Fibroblast of mammary gland (primary cell): ENCODE data around the gene CDK14.

Experiments used
- DNase-seq: peaks from one replicate; pipeline ENCODE4 v3.0.0-alpha.2; 2010; ENCODE audit warnings: low read depth
- H3K4me3 ChIP-seq: 2 replicates; pipeline ENCODE4 v1.5.1; 2011; ENCODE audit warnings: low read depth, mild to moderate bottlenecking, low read length, moderate library complexity; ENCODE audit not compliant: control insufficient read depth
- TF ChIP-seq, protein P1 (sequence below): conservative IDR thresholded peaks from 2 replicates; pipeline ENCODE4 v1.5.1; 2011; ENCODE audit warnings: low read depth, low read length, inconsistent platforms; ENCODE audit not compliant: control insufficient read depth, insufficient read depth

The CDK14 gene

DNA sequence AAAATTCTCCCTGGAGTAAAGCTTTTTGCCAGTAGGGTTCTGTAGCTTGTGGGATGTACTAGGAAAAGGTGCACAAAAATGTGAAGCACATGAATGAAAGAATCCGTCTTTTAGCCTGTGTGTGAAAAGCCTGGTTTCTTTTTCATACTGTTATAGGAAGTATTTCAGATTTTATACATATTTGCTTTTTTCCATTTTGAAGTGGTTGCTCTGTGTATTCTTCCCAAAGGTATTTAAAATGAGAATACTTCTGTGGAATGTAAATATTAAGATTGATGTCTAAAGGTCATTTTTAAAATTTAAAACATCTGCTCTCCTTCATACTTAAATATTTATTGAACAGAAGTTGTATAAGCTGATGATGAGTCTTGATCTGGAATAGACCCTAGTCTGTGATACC lies 96.8 kb downstream of the CDK14 start:
- TF ChIP-seq, protein P1, sequence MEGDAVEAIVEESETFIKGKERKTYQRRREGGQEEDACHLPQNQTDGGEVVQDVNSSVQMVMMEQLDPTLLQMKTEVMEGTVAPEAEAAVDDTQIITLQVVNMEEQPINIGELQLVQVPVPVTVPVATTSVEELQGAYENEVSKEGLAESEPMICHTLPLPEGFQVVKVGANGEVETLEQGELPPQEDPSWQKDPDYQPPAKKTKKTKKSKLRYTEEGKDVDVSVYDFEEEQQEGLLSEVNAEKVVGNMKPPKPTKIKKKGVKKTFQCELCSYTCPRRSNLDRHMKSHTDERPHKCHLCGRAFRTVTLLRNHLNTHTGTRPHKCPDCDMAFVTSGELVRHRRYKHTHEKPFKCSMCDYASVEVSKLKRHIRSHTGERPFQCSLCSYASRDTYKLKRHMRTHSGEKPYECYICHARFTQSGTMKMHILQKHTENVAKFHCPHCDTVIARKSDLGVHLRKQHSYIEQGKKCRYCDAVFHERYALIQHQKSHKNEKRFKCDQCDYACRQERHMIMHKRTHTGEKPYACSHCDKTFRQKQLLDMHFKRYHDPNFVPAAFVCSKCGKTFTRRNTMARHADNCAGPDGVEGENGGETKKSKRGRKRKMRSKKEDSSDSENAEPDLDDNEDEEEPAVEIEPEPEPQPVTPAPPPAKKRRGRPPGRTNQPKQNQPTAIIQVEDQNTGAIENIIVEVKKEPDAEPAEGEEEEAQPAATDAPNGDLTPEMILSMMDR = no peak
- DNase-seq = no peak
- no peak overlapping the region for H3K4me3 ChIP-seq

DNA sequence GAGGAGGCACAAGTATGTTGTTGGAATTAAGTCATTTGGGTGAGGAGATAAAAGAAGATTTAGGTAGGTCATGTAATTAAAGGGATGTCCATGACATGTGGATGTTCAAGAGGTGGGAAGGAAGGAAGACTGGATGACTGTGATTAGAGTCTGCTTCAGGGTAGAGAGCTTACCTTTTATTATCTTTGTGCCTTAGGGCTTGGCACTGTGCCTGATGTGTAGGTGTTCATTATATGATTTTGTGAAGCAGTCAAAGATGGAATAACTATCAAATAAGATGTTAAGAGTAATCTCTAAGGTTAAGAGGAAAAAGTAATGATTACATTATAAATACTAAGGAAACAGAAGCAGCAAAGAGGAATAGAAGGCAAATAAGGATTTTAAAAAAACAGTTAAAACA lies 97.8 kb downstream of the CDK14 start:
- H3K4me3 ChIP-seq = no peak overlapping the region
- no peak for DNase-seq

DNA sequence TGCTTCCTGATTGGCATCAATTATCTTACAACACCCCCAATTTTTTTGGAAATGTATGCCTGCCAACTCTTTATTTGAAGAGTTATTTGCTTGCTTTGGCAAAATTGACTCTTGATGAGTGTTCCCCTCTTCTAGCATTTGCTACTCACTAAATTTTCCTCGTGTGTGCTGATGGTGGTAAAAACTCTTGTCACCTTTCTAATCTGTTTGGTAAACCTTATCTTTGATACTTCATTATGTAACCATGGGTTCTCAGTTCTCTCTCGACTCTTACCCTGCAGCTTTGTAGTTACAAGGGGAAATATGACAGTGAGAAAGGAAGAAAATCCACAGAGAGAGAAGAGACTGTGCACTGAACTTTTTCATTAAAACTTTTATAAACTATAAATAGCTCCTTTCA lies 102.5 kb downstream of the CDK14 start:
- DNase-seq = no peak
- H3K4me3 ChIP-seq = no peak overlapping the region
- TF ChIP-seq, protein P1 = no peak

More for the DNA sequence above, 97.8 kb downstream of the CDK14 start:
- TF ChIP-seq, protein P1 = no peak

DNA sequence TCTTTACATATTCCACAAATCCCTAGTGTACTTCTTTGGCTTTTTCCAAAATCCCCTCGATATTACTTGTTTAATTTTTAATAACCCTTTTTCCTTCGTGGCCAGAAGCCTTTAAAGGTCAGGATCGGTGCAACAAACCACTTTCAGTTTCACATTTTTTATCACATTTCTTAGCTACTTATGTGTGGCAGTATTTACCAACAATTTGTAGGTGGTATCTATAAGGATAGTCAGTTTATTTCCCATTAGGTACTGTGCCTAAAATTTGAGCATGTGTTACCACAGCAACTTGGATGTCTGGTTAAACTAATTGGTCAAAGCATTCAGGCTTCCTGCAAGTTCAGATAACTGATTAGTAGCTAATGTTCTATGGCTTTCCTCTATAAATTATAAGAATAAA lies 104.9 kb downstream of the CDK14 start:
- no peak for DNase-seq
- H3K4me3 ChIP-seq = peak overlapping the region; percentile 15
- TF ChIP-seq, protein P1 = no peak

DNA sequence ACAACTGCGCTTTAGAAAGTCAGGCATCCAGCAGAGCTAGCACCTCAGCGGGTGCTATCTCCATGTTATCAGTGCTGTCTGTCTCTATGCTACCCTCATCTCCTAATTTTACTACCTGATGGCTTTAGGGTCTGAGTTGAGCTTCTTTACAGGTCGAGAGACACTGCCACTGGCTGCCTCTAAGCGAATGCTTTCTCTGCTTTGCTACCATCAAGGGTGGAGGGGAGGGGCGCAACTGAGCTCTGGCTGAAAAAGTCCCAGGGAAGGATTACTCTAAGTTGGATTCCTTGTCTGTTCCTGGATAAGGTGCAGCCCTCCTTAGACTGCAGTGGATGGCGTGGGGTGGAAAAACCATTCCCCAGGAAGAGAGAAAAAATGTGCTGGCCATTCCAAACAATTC lies 105.7 kb downstream of the CDK14 start:
- no peak for DNase-seq
- H3K4me3 ChIP-seq = no peak overlapping the region
- TF ChIP-seq, protein P1 = no peak

DNA sequence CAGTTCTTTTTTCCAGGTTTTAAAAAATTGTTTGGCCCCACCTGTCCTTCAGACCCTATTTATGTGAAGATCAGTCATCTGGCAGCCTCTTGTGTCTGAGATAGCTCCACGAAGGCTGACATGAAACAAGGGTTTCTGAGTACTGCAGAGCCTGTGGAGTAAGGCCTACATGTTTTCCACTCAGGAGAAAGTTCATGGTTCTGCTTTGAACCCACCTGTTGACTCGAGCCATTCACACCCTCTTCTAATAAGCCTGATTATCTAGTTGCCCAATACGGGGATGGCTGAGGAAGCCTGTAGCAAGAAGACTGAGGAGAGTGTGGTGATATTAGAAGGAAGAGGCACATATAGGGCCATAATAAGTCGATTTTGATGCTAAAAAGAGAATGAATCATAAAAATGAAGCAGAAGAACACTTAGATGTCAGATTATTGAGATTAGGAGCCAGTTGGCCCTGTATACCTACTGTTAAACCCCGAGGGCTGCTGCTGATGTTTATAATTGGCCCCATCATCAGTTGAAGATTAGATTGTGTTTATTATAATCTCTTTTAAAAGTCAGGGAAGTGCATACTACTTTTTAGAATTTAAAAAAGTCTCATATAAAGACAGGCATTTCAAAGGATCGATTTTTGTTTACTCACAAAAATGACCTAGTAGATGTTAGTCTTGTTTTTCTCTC lies 109.4 kb downstream of the CDK14 start:
- DNase-seq = no peak
- H3K4me3 ChIP-seq = no peak overlapping the region
- TF ChIP-seq, protein P1 = no peak

DNA sequence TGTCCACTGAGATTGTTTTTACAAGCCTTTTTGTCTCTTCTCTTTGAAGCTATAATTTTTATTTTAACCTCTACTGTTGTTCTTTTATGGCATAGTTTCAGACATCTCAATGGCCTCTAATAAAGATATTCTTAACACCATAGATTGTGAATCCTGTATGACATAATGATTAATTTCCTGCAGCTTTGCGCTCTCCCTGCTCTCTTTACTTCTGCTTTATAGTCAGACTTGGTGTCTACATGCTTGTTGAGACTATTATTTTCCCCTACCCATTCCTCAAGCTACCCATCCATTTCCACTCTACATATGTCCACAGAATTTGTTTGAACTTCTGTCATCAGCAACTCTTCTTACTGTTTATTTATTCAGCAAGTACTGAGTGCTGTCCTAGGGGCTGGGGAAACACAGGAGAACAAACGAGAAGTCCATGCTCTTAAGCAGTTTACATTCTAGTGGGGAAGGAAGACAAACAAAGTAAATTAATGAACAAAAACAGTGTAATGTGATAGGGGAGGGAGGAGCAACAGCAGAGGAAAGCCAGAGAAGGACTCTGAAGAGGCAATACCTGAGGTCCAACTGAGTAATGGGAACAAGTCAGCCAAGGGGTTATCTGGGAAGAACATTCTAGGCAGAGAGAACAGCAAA lies 110.1 kb downstream of the CDK14 start:
- TF ChIP-seq, protein P1 = no peak
- DNase-seq = no peak

More for the DNA sequence above, 110.1 kb downstream of the CDK14 start:
- H3K4me3 ChIP-seq = no peak overlapping the region
